ENCODE results near the gene NPHP4. TPM values are rescaled to one million over a fixed set of nuclear protein-coding genes. Genes with fewer than 3 reads are reported as not detected.

NPHP4 gene
- total RNA-seq, 6 experiments from 2014 or later = 1.5 to 6.0 (median 2.0) TPM

GRCh38 chr1:5953386-5953785, 38.8 kb downstream of the NPHP4 start:
- peaks cover 0 to 15% (median 6%) of the 10 kb centered on the region in 4 donors for H3K4me1 ChIP-seq
- no peaks in the 10 kb centered on the region for H3K9me3 ChIP-seq
- TF ChIP-seq CTCF (IDR thresholded peaks at IDR 0.05) (no peak), POLR2A (IDR thresholded peaks at IDR 0.05) (no peak)
- H3K27ac ChIP-seq = no peak overlapping the region
- H3K27me3 ChIP-seq = no peaks in the 10 kb centered on the region
- no peak for ATAC-seq
- 82% methylated on average over 2 of the region's 11 CpGs for WGBS (ENCODE audit: insufficient coverage, low coverage, low lambda C conversion rate, missing lambda C conversion rate)
- no peaks in the 10 kb centered on the region for H3K36me3 ChIP-seq
- H3K4me3 ChIP-seq = no peak overlapping the region
- intact Hi-C loops (cut with DNase I) = no loop called here
- DNase-seq = peak in 1 of 3 donors; percentile 28

- no peak for TF ChIP-seq POLR2A (IDR thresholded peaks at IDR 0.05)
- no peak for TF ChIP-seq CTCF (IDR thresholded peaks at IDR 0.05)
- H3K27ac ChIP-seq = no peak overlapping the region
- peaks cover 0 to 15% (median 6%) of the 10 kb centered on the region in 4 donors for H3K4me1 ChIP-seq
- H3K9me3 ChIP-seq = no peaks in the 10 kb centered on the region
- intact Hi-C loops (cut with DNase I) = no loop called here
- H3K36me3 ChIP-seq = no peaks in the 10 kb centered on the region
- ATAC-seq (no peak), DNase-seq (peak in 1 of 3 donors; percentile 28)
- no peaks in the 10 kb centered on the region for H3K27me3 ChIP-seq
- 89% methylated on average over 3 of the region's 19 CpGs for WGBS (ENCODE audit: insufficient coverage, low coverage, low lambda C conversion rate, missing lambda C conversion rate)
- H3K4me3 ChIP-seq = no peak overlapping the region
Measured at GRCh38 chr1:5951846-5952410, 40.3 kb downstream of the NPHP4 start.

DNA sequence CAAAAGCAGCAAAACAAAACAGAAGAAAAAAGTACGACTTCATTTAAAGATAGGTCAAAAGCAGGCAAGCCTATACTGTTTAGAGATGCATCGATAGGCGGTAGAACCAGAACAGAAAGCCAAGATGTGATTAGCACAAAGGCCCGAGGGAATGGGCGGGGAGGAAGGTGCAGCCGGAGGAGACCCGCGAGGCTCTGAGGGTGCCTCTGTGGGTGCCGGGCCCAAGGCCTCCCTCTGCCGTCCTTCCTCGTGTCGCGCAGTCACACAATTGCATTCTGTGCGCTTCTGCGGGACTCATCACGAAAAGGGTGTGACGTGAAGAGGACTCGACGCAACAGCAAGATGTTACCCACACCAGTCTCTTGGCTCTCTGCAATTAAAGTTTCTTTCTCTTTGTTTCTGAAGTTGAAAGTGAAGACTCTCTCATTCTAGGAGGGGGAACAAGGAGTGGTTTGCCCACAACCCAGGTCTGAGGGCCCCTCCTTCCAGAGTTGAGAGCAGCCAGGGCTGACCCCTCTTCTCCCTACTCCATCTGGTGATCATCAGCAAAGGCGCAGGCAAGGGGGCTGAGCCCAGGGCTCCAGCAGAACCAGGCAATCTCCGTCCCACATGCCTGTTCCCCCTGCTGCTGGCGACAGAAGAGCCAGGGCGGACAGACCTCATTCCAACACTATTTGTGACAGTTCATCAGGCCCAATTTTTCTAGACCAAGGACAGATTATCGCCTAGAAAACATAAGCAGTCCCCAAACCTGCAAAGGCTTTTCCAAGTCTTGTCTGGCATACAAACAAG, 41.0 kb downstream of the NPHP4 start:
- 98% methylated on average over 16 of the region's 24 CpGs for WGBS (ENCODE audit: insufficient coverage, low coverage, low lambda C conversion rate, missing lambda C conversion rate)
- DNase-seq (peak in 1 of 3 donors; percentile 28), ATAC-seq (no peak)
- no peaks in the 10 kb centered on the region for H3K27me3 ChIP-seq
- TF ChIP-seq POLR2A (IDR thresholded peaks at IDR 0.05) = no peak
- TF ChIP-seq CTCF (IDR thresholded peaks at IDR 0.05) = no peak
- intact Hi-C loops (cut with DNase I) = no loop called here
- H3K4me3 ChIP-seq = no peak overlapping the region
- peaks cover 0 to 15% (median 6%) of the 10 kb centered on the region in 4 donors for H3K4me1 ChIP-seq
- H3K9me3 ChIP-seq = no peaks in the 10 kb centered on the region
- no peaks in the 10 kb centered on the region for H3K36me3 ChIP-seq
- H3K27ac ChIP-seq = no peak overlapping the region

DNA sequence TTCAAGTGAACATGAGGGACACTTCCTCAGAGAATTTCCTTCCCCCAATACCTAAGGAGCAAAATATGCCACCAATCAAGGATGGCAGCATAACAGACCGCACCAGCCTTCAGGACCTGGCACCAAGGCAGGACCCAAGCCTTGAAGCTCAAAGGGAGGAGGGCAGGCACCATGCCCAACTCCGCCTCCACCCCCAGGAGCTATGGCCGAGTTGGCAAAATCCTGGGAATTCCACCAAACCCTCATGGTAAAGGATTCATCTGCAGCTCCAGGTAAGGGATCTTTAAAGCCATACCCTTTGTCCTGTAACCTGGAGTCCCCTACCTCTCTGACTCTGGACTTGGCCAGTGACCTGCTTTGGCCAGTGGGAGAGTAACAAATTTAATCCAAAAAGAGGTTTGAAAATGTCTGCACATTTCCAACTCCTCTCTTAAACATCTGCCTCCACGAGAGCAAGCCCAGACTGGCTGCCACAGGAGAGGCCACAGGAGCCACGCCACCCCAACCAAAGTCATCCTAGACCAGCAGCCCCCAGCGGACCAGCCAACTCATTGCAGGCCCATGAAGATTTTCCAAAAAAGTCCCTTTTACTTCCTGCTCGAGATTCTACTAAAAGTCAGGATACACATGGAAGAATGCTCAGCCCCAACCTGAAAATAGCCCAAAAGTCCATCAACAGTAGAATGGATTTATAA, 41.9 kb downstream of the NPHP4 start:
- Histone ChIP-seq H3K27me3 (no peaks in the 10 kb centered on the region), H3K27ac (no peak overlapping the region), H3K9me3 (no peaks in the 10 kb centered on the region), H3K4me1 (peaks cover 0 to 15% (median 6%) of the 10 kb centered on the region in 4 donors), H3K36me3 (no peaks in the 10 kb centered on the region), H3K4me3 (no peak overlapping the region)
- DNase-seq = peak in 1 of 3 donors; percentile 54
- no peak for TF ChIP-seq POLR2A (IDR thresholded peaks at IDR 0.05)
- TF ChIP-seq CTCF (IDR thresholded peaks at IDR 0.05) = no peak
- intact Hi-C loops (cut with DNase I) = no loop called here
- peak in 2 of 4 donors; percentile 6 to 28 for ATAC-seq
- 80% methylated on average over 4 of the region's 7 CpGs for WGBS (ENCODE audit: insufficient coverage, low coverage, low lambda C conversion rate, missing lambda C conversion rate)

All from right lobe of liver (tissue), 6 donors.